ENCODE measurements around the gene ASB2. TPM values are rescaled to one million over a fixed set of nuclear protein-coding genes. Genes with fewer than 3 reads are reported as not detected.

Gene ASB2
- polyA plus RNA-seq, 1 of the 3 experiments (the other 2 are of a cell fraction), result 0.15 TPM

DNA sequence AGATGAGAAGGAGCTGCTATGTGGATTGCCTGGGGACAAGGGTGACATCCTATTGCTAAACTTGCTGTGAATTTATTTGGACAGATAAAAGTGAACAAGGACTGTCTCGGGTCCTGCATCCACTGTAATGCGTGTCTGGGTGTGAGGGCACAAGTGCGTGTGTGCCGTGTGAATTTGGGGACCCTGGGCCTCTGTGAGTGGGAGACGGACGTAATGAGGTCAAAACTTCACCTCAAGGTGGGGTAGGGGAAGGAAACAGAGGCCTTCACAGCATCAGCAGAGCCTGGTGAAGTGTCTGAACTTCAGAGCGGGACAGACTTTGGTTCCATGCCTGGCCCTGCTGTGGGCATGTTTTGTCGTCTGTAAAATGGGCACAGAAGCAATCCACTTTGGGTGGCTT is 14.8 kb downstream of the ASB2 start (continued):
- TF ChIP-seq, protein P1, sequence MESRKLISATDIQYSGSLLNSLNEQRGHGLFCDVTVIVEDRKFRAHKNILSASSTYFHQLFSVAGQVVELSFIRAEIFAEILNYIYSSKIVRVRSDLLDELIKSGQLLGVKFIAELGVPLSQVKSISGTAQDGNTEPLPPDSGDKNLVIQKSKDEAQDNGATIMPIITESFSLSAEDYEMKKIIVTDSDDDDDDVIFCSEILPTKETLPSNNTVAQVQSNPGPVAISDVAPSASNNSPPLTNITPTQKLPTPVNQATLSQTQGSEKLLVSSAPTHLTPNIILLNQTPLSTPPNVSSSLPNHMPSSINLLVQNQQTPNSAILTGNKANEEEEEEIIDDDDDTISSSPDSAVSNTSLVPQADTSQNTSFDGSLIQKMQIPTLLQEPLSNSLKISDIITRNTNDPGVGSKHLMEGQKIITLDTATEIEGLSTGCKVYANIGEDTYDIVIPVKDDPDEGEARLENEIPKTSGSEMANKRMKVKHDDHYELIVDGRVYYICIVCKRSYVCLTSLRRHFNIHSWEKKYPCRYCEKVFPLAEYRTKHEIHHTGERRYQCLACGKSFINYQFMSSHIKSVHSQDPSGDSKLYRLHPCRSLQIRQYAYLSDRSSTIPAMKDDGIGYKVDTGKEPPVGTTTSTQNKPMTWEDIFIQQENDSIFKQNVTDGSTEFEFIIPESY (IDR thresholded peaks at IDR 0.05; ENCODE audit: borderline replicate concordance, low read depth), result no peak
- TF ChIP-seq JUND (IDR thresholded peaks at IDR 0.05) (no peak), TAF1 (IDR thresholded peaks at IDR 0.05; ENCODE audit: borderline replicate concordance, low read depth, low read length) (no peak)
- TF ChIP-seq, protein P2, sequence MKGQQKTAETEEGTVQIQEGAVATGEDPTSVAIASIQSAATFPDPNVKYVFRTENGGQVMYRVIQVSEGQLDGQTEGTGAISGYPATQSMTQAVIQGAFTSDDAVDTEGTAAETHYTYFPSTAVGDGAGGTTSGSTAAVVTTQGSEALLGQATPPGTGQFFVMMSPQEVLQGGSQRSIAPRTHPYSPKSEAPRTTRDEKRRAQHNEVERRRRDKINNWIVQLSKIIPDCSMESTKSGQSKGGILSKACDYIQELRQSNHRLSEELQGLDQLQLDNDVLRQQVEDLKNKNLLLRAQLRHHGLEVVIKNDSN (IDR thresholded peaks at IDR 0.05; ENCODE audit: borderline replicate concordance, low read depth), result no peak

DNA sequence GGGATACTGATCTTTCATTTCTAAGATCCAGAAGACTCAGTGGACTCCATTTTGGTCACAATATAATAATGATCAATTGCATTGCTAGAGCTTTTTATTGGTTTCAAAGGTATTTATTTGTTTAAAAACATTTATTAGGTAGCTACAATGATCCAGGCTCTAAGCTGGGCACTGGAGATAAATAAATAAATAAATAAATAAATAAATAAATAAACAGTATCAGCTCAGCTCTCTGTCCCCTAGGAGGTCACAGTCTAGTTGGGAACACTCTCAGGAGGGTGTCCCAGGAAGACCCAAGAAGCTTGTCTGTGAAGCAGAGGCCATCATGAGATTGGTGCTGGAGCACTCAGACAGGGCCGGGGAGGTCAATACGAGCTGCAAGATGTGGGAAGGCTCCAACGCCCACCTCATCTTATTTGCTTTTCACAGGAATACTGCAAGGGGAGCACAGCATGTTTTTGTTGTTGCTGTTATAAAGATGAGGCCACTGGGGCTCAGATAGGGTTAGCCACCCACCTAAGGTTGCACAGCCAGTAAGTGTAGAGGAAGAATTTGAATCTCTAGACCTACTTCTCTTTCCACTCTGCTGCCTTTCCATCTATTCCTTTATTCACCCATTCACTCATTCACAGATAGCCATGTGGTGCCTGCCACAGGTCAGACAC is 15.5 kb downstream of the ASB2 start:
- no peak for TF ChIP-seq ELF1 (IDR thresholded peaks at IDR 0.05)
- no peak for TF ChIP-seq NFIC (IDR thresholded peaks at IDR 0.05; ENCODE audit: borderline replicate concordance)
- TF ChIP-seq RCOR1 (IDR thresholded peaks at IDR 0.05; ENCODE audit: low read length), result no peak
- no peak for TF ChIP-seq TAF1 (IDR thresholded peaks at IDR 0.05; ENCODE audit: borderline replicate concordance, low read depth, low read length)
- no peak for TF ChIP-seq TCF12 (IDR thresholded peaks at IDR 0.05)
- TF ChIP-seq GABPA (IDR thresholded peaks at IDR 0.05; ENCODE audit: low read depth), result no peak
- TF ChIP-seq POLR2AphosphoS5 (IDR thresholded peaks at IDR 0.05; ENCODE audit: low read depth, low read length), result no peak
- TF ChIP-seq, protein P2 (IDR thresholded peaks at IDR 0.05; ENCODE audit: borderline replicate concordance, low read depth), result no peak
- TF ChIP-seq SIN3A (IDR thresholded peaks at IDR 0.05; ENCODE audit: borderline replicate concordance, low read depth, low read length), result no peak
- no peak for TF ChIP-seq YY1 (IDR thresholded peaks at IDR 0.05; ENCODE audit: low read depth)
- no peak for TF ChIP-seq GATA2 (CRISPR knock-in tag; IDR thresholded peaks at IDR 0.05)
- Histone ChIP-seq H3K9me2 (no peaks in the 10 kb centered on the region), H2AFZ (ENCODE audit: low read depth) (no peak overlapping the region), H3K9me3 (no peaks in the 10 kb centered on the region), H3K79me2 (ENCODE audit: insufficient read depth) (no peaks in the 10 kb centered on the region), H3K27me3 (ENCODE audit: insufficient read depth) (no peaks in the 10 kb centered on the region), H3K36me3 (replicated peaks in 1 of 2; ENCODE audit: control insufficient read depth in 1 of 2, insufficient read depth in 2 of 2, low read length in 1 of 2) (no peaks in the 10 kb centered on the region), H3K4me1 (ENCODE audit: control insufficient read depth in 1 of 2, insufficient read depth in 2 of 2, low read depth in 1 of 2, low read length in 1 of 2) (peaks cover 3 to 19% of the 10 kb centered on the region in 2 experiments; a peak in 2 of 4 replicates), H3K4me2 (no peak overlapping the region), H3F3A (replicated peaks; ENCODE audit: insufficient read depth) (peaks cover 25% of the 10 kb centered on the region), H3K4me3 (ENCODE audit: low read depth in 2 of 2, low read length in 1 of 2) (no peak overlapping the region), H3K27ac (ENCODE audit: low read depth in 2 of 2, low read length in 1 of 2) (no peak overlapping the region), H4K20me1 (ENCODE audit: insufficient read depth) (no peaks in the 10 kb centered on the region), H3K9ac (no peak overlapping the region)
- DNase-seq, result no peak
- ChIA-PET POLR2A (no interaction called here), CTCF (interaction anchor here (1.0 to 2.3 kb wide), 5 partner anchors 10 to 176 kb away, joined by 3 to 10 read pairs (median 4); no protein-coding TSS in a partner anchor)
- WGBS (ENCODE audit: low lambda C conversion rate), result 100% methylated on average over 3 of the region's 3 CpGs

Measured in SK-N-SH (cell line).